ENCODE measurements around the gene SCNN1B. TPM values are rescaled to one million over a fixed set of nuclear protein-coding genes. Genes with fewer than 3 reads are reported as not detected.
"Not testable (repeated sequence)": the region's sequence is repeated elsewhere in the genome, so short reads cannot be mapped to it uniquely, and the experiment has no call there.

SCNN1B gene
- total RNA-seq, 1 donor from 2014 or later = 3.8 TPM

DNA sequence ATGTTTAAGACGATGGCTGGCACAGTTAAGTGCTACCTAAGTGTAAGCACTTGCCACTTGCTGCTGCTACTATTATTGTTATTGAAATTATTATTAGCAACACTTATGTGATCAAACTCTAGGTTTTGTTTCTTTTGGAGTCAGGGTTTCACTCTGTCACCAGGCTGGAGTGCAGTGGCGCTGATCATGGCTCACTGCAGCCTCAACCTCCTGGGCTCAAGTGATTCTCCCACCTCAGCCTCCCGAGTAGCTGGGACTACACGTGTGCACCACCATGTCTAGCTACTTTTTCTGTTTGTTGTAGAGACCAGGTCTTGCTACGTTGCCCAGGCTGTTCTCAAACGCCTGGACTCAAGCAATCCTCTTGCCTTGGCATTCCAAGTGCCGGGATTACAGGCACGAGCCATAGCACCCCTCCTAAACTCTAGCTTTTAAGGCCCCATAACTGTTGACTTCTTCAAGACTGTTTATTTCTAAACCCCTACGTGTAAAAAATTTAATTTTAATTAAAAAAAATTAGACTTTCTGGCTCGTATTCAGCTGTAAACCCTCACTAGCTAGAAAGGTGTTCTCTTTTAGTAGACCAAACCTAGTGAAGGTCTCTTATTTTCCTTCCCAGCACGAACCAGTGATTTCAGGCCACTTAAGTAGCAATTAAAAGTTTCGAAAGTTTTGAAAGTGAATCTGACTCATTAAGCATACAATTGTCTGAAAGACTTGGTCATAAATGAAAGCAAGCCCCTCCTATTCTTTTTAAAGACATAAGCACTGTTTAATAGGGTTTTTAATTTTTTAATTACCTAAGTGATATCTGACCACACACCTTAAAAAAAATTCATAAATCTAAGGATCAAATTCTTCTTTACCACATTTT lies 11.7 kb upstream of the SCNN1B start:
- no peak for DNase-seq

GRCh38 chr16:23293016-23293415 lies 9.1 kb upstream of the SCNN1B start:
- no peak for DNase-seq

DNA sequence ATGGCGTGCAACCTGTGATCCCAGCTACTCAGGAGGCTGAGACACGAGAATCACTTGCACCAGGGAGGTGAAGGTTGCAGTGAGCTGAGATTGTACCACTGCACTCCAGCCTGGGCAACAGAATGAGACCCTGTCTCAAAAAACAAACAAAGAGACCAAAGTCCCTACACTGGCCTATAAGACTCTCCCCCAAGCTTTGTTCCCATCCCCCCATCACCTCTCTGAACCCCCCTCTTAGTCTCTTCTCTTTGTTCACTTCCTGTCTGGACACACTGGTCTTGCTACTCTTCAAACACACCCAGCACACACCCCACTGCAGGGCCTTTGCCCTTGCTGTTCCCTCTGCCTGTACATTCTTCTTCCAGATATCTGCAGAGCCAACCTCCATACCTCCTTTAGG lies 7.8 kb upstream of the SCNN1B start:
- no peak for DNase-seq

- DNase-seq = no peak
Observed at GRCh38 chr16:23296994-23297393, 5.1 kb upstream of the SCNN1B start.

GRCh38 chr16:23298290-23298915 lies 3.7 kb upstream of the SCNN1B start:
- DNase-seq = no peak

DNA sequence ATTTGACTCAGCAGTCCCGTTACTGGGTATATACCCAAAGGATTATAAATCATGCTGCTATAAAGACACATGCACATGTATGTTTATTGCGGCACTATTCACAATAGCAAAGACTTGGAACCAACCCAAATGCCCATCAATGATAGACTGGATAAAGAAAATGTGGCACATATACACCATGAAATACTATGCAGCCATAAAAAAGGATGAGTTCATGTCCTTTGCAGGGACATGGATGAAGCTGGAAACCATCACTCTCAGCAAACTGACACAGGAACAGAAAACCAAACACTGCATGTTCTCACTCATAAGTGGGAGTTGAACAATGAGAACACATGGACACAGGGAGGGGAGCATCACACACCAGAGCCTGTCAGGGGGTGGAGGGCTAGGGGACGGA lies 2.3 kb upstream of the SCNN1B start:
- DNase-seq = not testable (repeated sequence)

GRCh38 chr16:23301251-23302044 lies 654 bp upstream of the SCNN1B start:
- DNase-seq = no peak

- no peak for DNase-seq
Observed at GRCh38 chr16:23303685-23304084, 1.6 kb downstream of the SCNN1B start.

GRCh38 chr16:23304620-23305019 lies 2.5 kb downstream of the SCNN1B start:
- DNase-seq = no peak

- DNase-seq = no peak
Observed at GRCh38 chr16:23306199-23307100, 4.3 kb downstream of the SCNN1B start.

DNA sequence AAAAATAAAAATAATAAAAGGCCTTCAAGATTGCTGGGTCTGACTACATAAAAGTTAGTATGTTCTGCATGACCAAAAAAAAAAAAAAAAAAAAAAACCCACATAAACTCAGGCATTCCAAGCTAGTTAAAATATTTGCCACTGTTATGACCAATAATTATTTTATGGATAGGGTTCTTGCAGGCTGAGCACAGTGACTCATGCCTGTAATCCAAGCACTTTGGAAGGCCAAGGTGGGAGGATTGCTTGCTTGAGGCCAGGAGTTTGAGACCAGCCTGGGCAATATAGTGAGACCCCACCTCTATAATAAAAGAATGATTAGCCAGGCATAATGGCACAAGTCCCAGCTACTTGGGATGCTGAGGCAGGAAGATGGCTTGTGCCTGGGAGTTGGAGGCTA lies 8.1 kb downstream of the SCNN1B start:
- DNase-seq = no peak

- DNase-seq = no peak
Observed at GRCh38 chr16:23310744-23311143, 8.6 kb downstream of the SCNN1B start.

DNA sequence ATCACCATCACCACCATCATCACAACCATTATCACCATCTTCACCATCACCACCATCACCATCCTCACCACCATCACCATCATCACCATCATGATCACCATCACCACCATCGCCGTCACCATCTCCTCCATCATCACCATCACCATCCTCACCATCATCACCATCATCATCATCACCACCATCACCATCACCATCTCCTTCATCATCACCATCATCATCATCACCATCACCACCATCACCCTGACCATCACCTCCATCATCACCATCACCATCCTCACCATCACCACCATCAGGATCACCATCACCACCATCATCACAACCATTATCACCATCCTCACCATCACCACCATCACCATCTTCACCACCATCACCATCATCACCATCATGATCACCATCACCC lies 14.1 kb downstream of the SCNN1B start:
- no peak for DNase-seq

DNA sequence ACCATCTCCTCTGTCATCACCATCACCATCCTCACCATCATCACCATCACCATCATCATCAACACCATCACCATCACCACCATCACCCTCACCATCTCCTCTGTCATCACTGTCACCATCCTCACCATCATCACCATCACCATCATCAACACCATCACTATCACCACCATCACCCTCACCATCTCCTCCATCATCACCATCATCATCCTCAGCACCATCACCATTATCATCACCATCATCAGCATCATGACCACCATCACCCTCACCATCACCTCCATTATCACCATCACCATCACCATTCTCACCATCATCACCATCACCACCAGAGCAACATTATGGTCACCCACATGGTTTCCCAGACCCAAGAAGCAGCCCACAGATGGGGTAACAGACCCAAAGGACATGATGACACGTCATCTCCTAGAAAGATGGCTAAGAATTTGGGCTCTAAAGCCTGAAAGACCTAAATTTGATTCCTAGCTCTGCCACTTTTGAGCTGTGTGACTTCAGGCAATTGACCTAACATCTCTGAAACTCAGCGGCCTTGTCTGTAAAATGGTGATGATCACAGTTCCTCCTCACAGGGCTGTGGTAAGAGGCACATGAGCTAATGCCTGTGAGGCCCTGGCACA lies 14.6 kb downstream of the SCNN1B start:
- no peak for DNase-seq

GRCh38 chr16:23317266-23317661 lies 15.2 kb downstream of the SCNN1B start:
- DNase-seq = no peak

DNA sequence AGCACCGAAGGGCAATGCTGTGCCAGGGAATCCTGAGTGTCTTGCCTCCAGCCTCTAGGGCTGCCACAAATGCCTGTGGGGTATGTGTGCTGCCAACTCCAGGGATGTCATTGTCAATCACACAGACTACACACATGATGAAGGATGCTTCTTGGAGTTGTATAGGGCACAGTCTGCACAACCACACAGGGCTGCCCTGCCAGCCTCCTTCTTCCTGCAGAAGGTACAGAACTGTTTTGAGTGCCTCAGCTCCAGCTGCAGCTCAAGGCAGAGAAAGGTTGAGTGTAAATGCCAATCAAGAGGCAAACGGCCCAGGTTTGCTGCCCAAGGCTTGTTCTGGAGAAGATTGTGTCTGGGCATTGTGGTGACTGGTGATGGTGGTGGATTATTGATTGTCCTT lies 15.6 kb downstream of the SCNN1B start:
- no peak for DNase-seq

DNA sequence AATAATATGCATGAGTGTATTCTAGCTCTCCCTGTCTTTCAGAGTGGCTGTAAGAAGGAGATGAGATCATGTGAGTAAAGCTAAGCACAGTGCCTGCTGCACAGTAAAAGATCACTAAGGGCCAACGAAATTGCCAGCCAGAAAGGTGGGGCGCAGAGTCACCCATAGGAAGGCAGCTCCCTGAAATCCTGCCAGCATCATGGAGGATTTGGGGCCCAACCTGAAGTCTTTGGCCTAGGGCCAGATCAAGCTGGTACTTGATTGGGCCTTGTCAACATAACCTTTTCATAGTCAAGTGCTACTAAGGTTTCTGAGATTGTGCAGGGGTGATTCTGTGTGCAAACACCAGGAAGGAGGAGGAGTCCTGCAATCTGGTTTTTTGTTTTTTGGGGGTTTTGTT lies 16.5 kb downstream of the SCNN1B start:
- DNase-seq = peak; percentile 18

DNA sequence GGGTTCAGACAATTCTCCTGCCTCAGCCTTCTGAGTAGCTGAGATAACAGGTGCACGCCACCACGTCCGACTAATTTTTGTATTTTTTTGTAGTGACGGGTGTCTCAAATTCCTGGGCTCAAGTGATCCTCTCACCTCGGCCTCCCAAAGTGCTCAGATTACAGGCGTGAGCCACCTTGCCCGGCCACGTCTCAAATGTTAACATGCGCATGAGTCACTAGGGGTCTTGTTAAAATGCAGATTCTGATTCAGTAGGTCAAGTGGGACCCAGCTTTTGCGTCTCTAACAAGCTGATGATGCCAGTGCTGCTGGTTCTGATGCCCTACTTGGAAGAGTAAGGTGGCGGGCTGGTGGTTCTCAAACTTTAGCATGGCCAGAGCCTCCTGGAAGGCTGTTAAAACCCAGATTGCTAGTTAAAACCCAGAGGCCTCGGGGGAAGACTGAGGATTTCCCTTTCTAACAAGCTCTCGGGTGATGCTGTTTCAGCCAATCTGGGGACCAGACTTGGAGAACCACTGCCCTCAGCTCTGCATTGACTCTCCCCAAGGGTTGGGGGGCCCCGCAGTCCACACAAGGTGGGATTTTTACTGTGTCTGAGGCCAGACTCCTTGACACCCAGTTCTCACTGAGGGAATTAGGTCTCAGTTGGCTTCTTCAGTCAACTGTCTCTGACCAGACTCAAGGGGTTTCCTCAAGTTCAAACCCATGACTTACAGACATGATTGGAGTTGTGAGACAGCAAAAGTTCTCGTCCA lies 17.9 kb downstream of the SCNN1B start:
- no peak for DNase-seq

- no peak for DNase-seq
Observed at GRCh38 chr16:23320693-23321092, 18.6 kb downstream of the SCNN1B start.

- no peak for DNase-seq
Observed at GRCh38 chr16:23321206-23321875, 19.2 kb downstream of the SCNN1B start.

Data from tongue (tissue), 2 donors.